Measurements from ENCODE around the gene SMARCD1.

- TF ChIP-seq, protein P1, sequence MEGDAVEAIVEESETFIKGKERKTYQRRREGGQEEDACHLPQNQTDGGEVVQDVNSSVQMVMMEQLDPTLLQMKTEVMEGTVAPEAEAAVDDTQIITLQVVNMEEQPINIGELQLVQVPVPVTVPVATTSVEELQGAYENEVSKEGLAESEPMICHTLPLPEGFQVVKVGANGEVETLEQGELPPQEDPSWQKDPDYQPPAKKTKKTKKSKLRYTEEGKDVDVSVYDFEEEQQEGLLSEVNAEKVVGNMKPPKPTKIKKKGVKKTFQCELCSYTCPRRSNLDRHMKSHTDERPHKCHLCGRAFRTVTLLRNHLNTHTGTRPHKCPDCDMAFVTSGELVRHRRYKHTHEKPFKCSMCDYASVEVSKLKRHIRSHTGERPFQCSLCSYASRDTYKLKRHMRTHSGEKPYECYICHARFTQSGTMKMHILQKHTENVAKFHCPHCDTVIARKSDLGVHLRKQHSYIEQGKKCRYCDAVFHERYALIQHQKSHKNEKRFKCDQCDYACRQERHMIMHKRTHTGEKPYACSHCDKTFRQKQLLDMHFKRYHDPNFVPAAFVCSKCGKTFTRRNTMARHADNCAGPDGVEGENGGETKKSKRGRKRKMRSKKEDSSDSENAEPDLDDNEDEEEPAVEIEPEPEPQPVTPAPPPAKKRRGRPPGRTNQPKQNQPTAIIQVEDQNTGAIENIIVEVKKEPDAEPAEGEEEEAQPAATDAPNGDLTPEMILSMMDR (IDR thresholded peaks at IDR 0.05; ENCODE audit: insufficient read depth, low read length) = no peak
- no peak for TF ChIP-seq POLR2AphosphoS5 (IDR thresholded peaks at IDR 0.05; ENCODE audit: low read depth)
These were observed 35.8 kb downstream of the SMARCD1 start for GRCh38 chr12:50120953-50121352.

Data from HL-60 (cell line).